GM12873 (cell line): ENCODE measurements around the gene PTPRZ1.

ENCODE experiments used
- TF ChIP-seq, protein P1 (sequence below): IDR thresholded peaks from 2 replicates; pipeline ENCODE4 v1.5.1; 2012; ENCODE audit warnings: low read depth, mild to moderate bottlenecking, moderate library complexity, low read length, control low read depth; ENCODE audit not compliant: insufficient read depth; ENCODE audit errors: missing control alignments

The PTPRZ1 gene

DNA sequence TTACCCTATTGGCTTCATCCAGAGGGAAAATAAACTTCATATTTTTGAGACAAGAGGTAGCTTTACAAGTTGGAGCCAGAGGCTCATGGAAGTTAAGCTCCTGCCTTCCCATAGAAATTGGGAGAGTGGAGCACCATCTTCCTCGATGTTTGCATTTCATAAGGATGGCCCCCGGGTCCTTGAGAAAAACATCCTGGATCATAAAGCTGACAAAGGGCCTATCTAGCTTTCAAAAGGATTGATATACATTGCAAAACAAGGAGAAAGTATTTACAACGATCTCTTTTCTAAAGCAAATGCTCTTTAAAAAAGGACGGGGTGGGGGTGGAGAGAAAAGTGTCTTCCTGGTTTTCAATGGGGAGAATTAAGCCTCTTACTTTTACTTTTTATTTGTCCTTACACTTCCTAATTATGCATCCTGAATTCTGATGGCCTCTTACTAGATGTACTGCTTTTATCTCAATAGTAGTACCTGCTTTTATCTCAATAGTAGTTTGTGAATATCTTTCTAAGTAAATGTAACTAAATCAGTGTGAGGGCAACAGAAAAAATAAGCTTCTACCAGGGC lies 65.6 kb downstream of the PTPRZ1 start:
- TF ChIP-seq, protein P1, sequence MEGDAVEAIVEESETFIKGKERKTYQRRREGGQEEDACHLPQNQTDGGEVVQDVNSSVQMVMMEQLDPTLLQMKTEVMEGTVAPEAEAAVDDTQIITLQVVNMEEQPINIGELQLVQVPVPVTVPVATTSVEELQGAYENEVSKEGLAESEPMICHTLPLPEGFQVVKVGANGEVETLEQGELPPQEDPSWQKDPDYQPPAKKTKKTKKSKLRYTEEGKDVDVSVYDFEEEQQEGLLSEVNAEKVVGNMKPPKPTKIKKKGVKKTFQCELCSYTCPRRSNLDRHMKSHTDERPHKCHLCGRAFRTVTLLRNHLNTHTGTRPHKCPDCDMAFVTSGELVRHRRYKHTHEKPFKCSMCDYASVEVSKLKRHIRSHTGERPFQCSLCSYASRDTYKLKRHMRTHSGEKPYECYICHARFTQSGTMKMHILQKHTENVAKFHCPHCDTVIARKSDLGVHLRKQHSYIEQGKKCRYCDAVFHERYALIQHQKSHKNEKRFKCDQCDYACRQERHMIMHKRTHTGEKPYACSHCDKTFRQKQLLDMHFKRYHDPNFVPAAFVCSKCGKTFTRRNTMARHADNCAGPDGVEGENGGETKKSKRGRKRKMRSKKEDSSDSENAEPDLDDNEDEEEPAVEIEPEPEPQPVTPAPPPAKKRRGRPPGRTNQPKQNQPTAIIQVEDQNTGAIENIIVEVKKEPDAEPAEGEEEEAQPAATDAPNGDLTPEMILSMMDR, result no peak

DNA sequence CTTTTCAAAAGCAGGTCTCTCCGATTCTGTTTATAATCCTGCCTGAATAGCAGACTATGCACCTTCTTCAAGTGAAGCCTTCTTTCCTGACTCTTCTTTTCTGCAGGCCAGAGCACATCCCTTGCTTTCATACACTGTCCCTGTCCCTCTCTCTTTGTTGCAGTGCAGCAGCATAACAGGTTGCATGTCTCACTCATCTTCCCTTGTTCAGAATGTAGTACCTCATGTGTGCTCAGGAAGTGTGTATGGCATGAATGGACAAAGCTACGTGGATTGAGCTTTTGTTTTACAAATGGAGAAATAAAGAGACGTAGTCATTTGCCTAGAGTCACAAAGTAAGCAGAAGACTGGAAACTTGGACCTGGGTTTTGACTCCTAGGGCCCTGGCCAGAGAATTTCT lies 68.0 kb downstream of the PTPRZ1 start:
- TF ChIP-seq, protein P1, result no peak

DNA sequence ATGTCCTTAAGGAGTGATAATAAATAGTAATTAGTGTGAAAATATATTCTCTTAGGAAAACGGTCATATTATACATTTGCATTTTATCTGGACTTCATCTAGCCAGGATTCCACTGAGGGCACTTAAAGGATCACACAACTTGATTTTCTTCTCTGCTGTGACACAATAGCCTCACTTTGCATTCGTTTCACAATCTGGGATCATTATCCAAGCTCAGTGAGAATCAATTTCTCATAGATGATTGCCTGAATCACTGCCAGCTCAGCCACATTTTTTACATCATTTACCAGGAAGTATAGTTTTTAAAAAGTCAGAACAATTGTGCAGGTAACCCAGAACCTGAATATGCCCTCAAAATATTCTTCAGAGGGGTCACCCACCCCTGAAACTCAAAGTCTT lies 68.9 kb downstream of the PTPRZ1 start:
- TF ChIP-seq, protein P1, result no peak

DNA sequence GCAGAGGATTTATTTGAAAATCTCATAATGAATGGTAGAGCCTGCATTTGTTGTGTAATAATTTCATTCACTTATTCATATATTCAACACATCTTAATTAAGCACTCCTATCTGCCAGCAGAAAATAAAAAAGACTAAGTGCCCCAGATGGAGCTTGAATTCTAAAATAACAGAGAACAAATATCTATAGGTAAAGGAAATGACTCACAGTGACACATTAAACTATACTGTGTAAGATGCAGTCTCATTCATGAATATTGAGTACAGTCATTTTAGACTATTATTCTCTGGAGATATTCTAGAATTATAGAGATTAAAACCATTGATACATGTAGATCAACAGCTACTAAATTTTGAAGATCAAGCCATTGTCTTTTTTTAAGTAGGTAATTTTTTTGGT lies 72.1 kb downstream of the PTPRZ1 start:
- TF ChIP-seq, protein P1, result no peak

DNA sequence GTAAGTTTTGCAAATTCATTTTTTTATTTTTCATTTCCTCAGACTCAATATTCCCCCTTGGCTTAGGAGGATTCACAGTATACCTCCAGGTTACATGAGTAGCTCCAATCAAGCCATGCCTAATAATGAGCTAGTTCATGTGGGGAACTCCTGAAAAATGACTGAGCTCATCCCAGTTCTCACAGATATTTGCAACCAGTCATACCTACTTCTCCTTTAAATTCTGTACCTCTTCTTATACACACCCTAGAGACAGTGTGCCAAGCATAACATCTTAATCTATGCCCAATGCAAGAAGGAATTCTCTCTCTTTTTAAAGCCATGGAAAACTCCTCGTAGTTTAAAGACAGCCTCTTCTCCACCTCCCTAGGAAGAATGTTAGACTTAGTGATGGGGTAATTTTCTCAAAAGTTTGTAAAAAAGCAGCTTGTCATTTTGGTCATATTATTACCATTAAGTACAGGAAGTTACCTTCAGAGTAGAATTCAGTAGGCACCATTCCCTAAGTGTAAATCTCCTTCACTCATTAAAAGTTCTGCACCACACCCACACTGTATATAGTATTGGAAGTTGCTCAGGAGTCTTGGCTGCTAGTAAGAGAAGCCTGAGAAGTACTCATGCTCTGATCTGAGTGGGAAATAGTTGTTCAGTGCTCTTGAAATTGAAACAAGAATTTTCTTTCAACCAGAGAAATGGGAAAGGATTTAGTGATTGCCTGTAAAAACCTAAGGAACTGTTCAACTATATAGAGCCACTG lies 72.7 kb downstream of the PTPRZ1 start:
- TF ChIP-seq, protein P1, result no peak

DNA sequence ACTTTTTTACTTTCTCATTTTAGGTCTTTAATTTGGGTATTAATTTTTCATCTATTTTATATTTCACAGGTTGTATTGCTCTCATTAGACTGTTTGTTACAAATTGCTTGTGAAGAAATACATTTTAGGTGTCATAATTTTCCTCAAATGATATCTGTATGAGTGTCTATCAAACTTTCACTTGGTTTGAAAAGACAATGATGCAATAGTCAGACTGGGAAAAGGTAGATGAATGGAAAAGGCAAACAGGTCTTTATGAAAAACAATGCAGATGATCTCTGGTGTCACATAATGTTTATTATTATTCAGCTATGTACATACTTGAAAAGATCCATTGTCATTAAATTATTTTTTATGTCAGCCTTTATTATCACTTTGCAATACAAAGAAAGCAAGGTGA lies 80.2 kb downstream of the PTPRZ1 start:
- TF ChIP-seq, protein P1, result no peak

DNA sequence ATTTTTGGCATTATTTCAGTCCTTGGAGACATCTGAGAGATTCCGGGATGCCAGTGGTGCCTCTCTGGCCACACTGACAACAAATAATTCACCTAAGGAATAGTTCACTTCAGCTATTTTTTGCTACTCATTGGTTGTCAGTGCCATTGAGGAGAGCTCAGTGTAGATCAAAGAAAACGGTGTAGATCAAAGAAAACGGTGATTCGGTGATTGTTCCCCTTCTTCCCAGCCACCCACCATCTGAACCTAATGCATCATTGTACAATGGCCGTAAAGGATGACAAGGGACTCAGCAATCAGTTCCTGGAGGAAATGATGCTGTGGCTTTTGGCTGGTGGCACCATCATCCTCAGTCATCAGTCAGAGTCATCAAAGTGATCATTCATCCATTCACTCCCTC lies 80.6 kb downstream of the PTPRZ1 start:
- TF ChIP-seq, protein P1, result no peak
